GM12873 (cell line): ENCODE measurements around the gene HARS1.

Source experiments
- CTCF ChIP-seq: IDR thresholded peaks from 2 replicates; pipeline ENCODE4 v1.5.1; 2012; ENCODE audit warnings: low read depth, mild to moderate bottlenecking, moderate library complexity, low read length, control low read depth; ENCODE audit not compliant: insufficient read depth; ENCODE audit errors: missing control alignments

The HARS1 gene

GRCh38 chr5:140639148-140639981 lies 51.8 kb downstream of the HARS1 start, which contains the start of gene TMCO6:
TMCO6 (plus strand) TSS chr5:140639451; CDS start chr5:140639528, 77 bp downstream.
- TF ChIP-seq CTCF: peak; percentile 72

DNA sequence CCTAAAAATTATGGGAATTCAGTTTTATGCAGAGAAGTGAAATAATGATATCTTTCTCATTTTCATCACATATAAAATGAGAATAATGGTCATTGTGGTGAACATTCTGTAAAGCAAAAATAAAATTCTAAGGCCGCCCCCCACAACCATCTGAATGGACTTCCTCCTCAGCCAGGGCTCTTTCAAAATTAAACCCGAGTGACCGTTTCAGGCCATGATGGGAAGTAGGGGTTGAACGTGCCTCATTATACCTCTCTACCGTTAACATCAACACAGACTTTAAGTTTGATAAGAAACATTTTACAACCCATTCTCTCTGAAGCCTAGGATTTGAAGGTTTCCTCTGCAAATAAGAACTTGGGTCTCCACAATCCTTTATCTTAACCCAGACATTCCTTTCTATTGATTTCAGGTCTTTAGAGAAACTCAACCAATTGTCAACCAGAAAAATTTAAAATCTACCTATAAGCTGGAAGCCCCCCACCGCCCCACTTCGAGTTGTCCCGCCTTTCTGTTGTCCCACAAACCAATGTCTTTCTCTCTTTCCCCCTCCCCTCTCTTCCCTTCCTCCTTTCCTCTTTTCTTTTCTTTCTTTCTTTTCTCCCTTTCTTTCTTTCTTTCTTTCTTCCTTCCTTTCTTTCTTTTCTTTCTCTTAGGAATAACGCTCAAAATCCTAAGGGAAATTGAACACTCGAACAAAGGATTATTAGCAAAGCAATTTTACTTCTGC lies 53.6 kb downstream of the HARS1 start:
- TF ChIP-seq CTCF: no peak

DNA sequence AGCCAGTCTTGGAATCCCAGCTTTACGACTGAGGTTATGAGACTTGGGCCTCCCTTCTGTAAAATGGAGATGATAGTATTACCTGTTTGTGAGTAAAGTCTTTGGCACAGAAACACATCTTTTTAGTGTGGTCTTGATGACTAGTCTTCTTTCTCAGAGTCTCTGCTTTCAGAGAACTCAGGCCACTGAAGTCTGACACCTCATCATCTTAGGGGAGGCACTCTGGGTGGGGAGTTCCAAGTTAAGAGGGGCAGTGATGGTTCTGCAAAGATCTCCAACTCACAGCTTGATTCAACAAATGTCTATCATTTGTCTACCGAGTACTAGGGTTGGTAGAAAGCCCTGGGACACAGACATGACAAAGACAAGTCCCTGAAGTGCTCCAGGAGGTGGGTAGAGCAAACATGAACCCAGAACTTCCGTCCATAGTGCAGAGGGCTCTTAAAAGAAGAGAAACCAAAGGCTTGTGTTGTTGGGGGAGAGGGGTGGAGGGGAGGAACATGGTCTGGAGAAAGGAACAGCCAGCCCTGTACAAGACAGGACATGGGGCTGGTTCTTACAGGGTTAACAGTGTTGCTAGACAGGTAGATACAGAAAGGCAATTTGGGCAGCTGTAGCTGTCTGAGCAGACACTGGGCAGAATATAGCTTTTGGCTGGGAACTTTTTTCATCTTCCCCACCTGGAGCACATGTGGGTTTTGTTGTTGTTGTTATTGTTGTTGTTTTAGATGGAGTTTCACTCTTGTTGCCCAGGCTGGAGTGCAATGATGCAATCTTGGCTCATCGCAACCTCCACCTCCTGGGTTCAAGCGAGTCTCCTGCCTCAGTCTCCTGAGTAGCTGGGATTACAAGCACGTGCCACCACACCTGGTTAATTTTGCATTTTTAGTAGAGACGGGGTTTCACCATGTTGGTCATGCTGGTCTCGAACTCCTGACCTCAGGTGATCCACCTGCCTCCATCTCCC lies 55.6 kb downstream of the HARS1 start:
- no peak for TF ChIP-seq CTCF

GRCh38 chr5:140634103-140634502 lies 57.1 kb downstream of the HARS1 start:
- no peak for TF ChIP-seq CTCF

- no peak for TF ChIP-seq CTCF
Observed at GRCh38 chr5:140633501-140633900, 57.7 kb downstream of the HARS1 start.

GRCh38 chr5:140633021-140633471 lies 58.1 kb downstream of the HARS1 start, which contains the start of gene CD14:
CD14 (minus strand) TSS chr5:140633175; CDS start chr5:140633071, 104 bp downstream.
- TF ChIP-seq CTCF: no peak
